Inflammatory macrophage treated with lipopolysaccharide for 4 hours (primary cell): ENCODE measurements around the gene FHOD3.

Experiments used
- DNase-seq: peaks from one replicate; pipeline ENCODE4 v3.0.0-alpha.2; 2020

Gene FHOD3

GRCh38 chr18:36640021-36640952, 342.8 kb downstream of the FHOD3 start:
- no peak for DNase-seq

- no peak for DNase-seq
These were observed 345.5 kb downstream of the FHOD3 start for GRCh38 chr18:36643061-36643460.

- DNase-seq: no peak
These were observed 351.3 kb downstream of the FHOD3 start for GRCh38 chr18:36648803-36649202.

GRCh38 chr18:36649205-36649604, 351.7 kb downstream of the FHOD3 start:
- no peak for DNase-seq

- no peak for DNase-seq
These were observed 352.8 kb downstream of the FHOD3 start for GRCh38 chr18:36650266-36650665.

GRCh38 chr18:36650906-36651305, 353.4 kb downstream of the FHOD3 start:
- DNase-seq: no peak

- DNase-seq: no peak
These were observed 355.0 kb downstream of the FHOD3 start for GRCh38 chr18:36652503-36652902.

- no peak for DNase-seq
These were observed 355.8 kb downstream of the FHOD3 start for GRCh38 chr18:36653141-36653869.

- no peak for DNase-seq
These were observed 356.4 kb downstream of the FHOD3 start for GRCh38 chr18:36653870-36654269.

GRCh38 chr18:36655074-36655473, 357.6 kb downstream of the FHOD3 start:
- no peak for DNase-seq

GRCh38 chr18:36655930-36656329, 358.4 kb downstream of the FHOD3 start:
- DNase-seq: no peak

GRCh38 chr18:36658611-36659010, 361.1 kb downstream of the FHOD3 start:
- DNase-seq: no peak

GRCh38 chr18:36660311-36660710, 362.8 kb downstream of the FHOD3 start:
- DNase-seq: no peak

GRCh38 chr18:36661999-36662398, 364.5 kb downstream of the FHOD3 start:
- no peak for DNase-seq

- no peak for DNase-seq
These were observed 365.8 kb downstream of the FHOD3 start for GRCh38 chr18:36663312-36663711.

- DNase-seq: no peak
These were observed 368.4 kb downstream of the FHOD3 start for GRCh38 chr18:36665952-36666351.

GRCh38 chr18:36667811-36668210, 370.3 kb downstream of the FHOD3 start:
- no peak for DNase-seq

- DNase-seq: no peak
These were observed 370.8 kb downstream of the FHOD3 start for GRCh38 chr18:36668349-36668748.

- peak; percentile 2 for DNase-seq
These were observed 375.2 kb downstream of the FHOD3 start for GRCh38 chr18:36672437-36673344.

- DNase-seq: no peak
These were observed 375.9 kb downstream of the FHOD3 start for GRCh38 chr18:36673452-36673851.

- DNase-seq: no peak
These were observed 377.6 kb downstream of the FHOD3 start for GRCh38 chr18:36675076-36675475.

- no peak for DNase-seq
These were observed 378.0 kb downstream of the FHOD3 start for GRCh38 chr18:36675542-36675941.

GRCh38 chr18:36676629-36677028, 379.1 kb downstream of the FHOD3 start:
- no peak for DNase-seq
